CD4-positive, alpha-beta T cell treated with Interleukin-15 for 4 hours (primary cell): Measurements from ENCODE around the gene ADAMTS18.

Experiments used
- DNase-seq: peaks from one replicate; pipeline ENCODE4 v3.0.0-alpha.2; 2020; ENCODE audit warnings: low spot score

ADAMTS18 gene

DNA sequence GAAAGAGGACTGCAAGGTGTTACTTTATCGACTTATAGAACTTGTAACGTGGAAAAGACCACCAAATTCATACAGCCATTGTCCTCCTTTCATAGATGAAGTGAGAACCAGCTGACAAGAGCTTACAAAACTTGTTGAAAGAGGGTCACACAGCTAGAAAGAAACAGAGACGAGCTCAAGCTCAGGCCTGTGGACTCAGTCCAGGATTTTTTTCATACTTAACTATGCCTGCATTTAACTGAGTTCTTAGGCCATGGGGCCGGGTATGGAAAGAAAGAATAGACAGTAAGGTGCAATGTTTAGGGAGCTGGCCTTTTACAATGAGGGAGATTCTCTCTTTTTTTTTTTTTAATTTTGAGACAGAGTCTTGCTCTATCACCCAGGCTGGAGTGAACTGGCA is 106.1 kb downstream of the ADAMTS18 start:
- no peak for DNase-seq

DNA sequence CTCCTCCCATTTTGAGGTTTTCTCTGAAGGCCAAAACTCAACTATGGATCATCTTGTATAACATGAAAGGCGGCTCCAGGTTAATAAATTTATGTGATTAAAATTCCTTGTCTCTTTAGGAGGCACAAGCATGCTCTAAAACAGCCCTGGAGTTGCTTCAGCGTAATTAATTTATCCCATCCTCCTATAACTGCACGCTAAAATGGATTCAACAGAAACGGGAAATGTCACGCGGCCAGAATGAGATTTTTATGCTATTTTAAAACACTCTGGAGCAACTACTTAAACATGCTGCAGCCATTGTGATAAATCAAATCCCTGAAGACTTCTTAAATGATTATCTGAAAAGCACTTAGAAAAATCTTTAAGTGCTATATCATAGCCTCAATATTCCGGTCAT is 106.6 kb downstream of the ADAMTS18 start:
- no peak for DNase-seq

DNA sequence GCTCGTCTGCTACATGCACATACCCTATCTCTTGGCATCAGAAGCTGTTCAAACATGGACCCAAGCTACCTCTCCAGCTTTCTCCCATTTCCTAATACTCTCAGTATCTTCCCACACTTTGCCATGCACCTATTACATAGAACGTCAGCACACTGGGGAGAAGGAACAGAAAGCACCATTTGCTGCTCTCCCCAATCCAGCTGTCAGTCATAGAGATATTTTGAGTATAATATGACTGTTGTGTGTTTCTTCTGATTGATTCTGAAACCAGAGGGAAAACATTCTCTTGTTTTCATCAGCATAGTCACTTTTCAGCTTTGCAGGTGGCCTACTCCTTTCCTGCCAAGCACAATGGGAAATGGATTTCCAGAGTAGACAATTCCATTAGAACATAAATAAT is 107.1 kb downstream of the ADAMTS18 start:
- no peak for DNase-seq

DNA sequence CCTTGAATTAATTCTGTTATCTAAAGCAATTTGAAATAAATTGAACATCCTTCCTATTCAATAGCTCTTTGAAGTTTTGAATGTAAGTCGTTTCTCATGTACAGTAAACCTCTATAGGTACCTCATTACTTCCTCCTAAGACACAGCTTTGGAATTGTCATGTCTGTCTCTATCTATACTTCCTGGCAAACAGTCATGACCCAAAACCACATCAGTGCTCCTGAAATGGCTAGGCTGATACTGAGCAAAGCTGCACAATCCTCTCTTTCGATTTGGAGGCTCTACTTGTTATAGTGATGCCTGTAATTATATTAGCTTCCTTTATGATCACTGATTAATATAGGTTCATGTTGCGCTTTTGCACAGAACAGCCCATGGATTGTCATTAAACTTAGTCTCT is 110.1 kb downstream of the ADAMTS18 start:
- no peak for DNase-seq

DNA sequence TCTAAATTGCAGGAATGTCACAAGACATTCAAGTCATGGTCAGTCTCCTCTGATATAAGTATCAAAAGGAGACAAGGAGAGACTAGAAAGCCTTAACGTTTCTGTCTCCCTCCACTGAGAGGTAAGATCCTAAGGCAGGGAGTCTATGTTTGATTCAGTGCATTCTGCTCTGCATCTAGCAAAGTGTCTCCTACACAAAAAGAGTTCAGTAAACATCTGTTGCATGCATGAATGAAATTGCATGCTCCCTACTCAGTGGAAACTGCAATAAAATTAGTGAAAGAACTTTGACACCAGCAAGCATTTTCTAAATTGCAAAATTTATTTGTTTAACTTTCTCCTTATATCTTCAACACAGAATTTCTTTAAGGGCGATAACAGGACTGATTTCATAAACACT is 111.1 kb downstream of the ADAMTS18 start:
- no peak for DNase-seq

DNA sequence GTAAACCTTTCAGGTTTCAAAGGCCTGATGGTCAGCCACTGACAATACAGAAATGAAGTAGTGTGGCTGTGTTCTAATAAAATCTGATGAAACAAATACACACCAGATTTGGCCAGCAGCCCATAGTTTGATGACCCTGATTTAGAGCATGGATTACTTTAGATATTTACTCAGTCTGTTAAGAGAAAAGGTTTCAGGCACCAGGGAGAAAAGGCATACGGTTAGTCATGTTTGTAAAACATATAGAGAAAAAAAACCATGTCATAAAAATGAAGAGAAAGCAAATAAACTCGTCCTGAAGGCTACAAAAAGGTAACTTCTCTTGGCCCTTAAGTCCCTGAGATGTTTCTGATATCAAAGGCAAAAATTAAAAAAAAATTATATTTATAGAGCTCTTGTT is 112.1 kb downstream of the ADAMTS18 start:
- DNase-seq, result no peak

DNA sequence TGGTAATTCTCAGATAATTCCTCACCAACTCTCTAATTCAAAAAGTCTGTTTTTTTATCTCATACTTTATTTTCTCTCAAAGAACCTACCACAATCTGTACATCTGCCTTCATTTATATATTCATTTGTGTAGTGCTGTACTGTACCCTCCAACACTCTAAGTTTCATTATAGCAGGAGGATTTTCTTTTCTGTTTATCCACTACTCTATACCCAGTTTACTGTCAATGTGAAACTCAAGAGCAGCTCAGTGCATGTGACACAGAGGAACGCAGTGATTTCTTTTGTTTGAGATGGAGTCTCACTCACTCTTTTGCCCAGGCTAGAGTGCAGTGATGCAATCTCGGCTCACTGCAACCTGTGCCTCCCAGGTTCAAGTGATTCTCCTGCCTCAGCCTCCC is 117.8 kb downstream of the ADAMTS18 start:
- no peak for DNase-seq

DNA sequence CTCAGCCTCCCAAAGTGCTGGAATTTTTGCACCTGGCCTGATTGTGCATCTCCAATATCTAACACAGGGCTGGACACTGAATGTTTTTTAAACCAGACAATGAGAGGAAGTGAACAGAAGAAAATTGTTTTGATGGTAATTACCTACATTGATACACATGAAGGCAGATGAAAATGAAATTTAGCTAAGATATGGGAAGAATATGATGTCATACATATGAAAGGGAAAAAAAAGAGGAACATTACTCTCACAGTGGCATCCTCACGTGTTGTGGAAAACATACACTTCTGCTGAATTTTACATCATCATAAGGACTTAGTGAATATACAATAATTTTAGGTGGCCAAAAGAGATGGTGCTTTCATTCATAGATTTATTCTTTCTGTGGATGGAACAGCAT is 124.0 kb downstream of the ADAMTS18 start:
- DNase-seq, result no peak

DNA sequence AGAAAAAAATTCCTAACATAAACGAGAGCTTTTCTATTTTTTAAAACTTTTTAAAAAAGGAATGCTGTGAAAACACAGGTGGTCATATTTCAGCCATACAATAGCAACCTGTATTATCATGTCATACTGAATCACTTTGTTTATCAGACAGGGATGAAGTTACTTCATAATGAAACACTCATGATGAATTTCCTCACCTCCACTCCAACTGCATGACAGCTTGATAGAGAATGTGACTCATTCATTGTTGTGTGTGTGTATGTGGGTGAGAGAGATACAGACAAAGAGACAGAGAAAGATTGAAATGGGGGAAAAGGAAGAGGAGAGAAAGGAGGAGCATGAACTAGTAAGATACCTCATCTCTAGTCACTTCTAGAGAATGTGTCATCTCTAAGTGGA is 126.7 kb downstream of the ADAMTS18 start:
- no peak for DNase-seq

DNA sequence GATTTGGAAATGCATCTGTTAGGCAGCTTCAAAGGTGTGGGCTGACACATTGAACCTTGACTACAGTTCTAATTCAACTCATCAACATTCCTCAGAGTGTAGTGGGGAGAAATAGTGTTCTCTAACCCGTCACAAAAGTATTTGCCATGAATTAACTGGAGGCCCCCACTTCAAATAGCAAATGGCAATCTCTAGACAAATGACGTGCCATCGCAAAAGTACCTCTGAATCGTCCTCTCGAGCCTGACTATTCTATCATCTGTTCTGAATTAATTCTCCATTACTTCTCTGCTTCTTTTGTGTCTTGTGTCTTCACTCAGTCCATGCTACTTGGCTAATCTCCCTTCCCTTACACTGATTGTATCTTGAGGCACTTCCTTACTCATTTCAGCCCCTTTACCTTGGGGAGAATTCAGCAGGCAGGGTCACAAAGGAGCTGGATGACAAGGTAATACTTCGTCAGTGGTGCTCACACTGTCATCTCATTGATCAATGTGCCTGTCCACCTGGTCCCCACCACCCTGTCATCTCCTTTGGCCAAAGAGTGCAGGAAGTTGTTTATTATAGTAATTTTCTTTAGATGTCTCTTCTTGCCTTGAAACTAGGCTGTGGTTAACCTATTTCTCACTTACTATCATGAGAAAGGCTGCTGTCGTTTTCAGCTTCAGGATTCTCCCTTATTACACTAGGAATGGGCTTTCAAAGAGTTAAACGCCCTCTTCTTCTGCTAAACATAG is 127.2 kb downstream of the ADAMTS18 start:
- DNase-seq, result no peak

DNA sequence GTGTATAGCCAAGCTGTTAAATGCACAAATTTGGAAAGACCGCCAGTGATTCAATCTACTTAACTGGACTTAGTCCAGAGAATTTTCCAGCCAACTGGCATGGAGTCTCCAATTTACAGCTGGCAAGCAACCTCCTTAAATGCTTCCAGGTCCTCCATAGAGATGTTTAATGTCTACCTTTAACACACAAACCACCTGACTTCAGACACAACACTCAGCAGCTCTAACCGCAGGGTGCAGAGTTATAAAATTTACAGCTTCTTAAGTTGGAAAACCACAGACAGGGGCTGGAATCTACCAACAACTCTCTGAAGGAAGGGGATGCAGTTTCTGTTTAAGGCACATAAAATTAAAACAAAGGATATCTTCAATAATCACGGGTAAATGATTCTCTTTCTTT is 128.8 kb downstream of the ADAMTS18 start:
- no peak for DNase-seq

DNA sequence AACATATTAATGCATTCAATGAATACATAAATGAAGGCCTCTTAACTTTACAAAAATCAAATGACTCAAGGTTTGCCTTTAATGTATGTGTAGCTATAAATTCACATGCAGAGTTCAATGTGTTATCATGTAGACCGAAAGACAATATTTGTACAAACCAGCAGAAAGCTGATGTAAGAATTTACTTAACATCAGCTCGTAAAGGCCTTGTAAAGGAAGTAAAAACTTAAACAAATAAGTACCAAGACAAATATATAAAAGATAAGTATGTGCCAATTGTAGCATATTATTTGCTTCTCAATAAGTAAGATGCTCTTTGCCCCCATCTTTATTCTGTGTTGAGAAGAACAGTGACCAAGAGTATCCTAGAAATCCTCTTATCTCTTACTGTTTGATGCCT is 130.0 kb downstream of the ADAMTS18 start:
- DNase-seq, result no peak

DNA sequence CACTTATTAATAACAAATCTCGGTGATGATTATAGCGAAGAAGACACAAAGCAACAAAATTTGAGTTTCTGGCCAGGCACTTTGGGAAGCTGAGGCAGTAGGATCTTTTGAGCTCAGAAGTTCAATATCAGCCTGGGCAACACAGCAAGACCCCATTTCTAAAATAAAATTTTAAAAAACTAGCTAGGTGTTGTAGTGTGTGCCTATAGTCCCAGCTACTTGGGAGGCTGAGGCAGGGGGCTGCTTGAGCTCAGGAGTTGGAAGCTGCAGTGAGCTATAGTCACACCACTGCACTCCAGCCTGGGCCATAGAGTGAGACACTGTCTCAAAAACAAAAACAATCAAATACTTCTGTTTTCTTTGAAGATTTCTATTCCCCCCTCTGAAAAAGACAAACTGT is 130.7 kb downstream of the ADAMTS18 start:
- DNase-seq, result no peak

DNA sequence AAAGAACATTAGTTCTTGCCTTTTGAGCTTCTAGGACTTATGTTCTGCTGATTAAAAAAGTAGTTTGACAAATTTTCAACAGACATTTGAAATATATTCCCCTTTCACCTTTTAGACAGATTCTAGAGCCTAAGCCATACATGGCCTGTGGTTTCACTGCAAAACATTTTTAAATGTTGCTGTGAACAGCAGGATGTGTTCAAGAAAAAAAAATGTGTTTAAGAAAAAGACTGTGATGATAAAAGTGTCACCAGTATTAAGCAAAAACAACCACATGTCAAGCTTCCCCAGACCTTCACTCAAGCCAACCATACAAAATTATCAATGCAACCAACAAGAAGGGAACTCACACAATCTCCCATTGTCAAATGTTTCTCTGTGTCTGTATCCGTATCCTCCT is 132.2 kb downstream of the ADAMTS18 start:
- DNase-seq, result no peak

DNA sequence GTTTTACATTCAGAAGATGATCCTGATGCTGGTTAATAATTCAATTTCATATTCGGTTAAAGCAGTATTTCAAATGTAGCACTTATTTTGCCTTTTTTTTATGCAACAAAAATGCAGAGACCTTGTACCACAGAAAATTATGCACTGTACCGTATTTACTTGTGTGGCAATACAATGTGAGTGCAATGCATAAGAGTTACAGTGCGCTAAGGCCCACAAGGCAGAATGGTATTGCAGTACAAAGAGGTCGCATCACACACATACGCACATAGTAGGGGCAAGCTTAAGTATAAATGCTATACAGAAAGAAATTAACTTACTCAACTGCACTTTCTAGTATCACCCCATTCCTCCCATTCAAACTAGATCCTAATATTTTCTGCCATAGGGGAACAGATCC is 132.6 kb downstream of the ADAMTS18 start:
- no peak for DNase-seq

DNA sequence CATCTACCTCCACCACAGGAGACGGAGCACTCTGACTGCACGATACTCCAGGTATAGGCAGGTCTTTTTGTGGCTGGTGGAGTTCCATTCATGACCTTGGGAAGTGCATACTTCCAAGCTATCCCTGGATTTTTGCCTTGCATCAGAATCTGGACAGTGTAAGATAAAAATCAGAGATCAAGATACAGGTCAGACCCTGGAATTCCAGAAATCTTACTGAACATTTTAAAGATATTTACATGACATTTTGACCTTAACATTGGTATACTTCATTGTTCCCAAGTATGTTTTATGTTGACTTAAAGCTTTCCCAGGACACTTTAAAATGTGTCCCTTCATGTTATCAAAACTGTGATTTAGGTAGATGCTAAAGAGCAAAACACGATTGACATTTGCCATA is 134.6 kb downstream of the ADAMTS18 start:
- no peak for DNase-seq

DNA sequence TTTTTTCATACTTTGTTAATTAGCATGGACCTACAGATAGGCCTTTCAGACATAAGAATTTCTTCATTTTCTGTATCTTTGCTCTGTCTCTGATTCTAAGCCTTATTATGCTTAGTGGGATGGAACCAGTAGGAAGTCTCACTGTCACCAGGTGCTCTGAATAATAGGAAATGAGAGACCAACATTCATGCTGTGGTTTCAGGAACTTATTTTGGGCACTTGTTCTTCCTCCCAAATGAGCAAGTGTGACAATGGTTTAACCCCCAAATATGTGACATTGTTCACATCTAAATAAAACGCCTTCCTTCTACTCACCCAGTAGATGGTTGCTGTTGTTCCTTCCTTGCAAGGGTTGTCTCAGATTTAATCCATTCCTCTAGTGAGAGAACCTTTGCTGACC is 135.4 kb downstream of the ADAMTS18 start:
- no peak for DNase-seq

DNA sequence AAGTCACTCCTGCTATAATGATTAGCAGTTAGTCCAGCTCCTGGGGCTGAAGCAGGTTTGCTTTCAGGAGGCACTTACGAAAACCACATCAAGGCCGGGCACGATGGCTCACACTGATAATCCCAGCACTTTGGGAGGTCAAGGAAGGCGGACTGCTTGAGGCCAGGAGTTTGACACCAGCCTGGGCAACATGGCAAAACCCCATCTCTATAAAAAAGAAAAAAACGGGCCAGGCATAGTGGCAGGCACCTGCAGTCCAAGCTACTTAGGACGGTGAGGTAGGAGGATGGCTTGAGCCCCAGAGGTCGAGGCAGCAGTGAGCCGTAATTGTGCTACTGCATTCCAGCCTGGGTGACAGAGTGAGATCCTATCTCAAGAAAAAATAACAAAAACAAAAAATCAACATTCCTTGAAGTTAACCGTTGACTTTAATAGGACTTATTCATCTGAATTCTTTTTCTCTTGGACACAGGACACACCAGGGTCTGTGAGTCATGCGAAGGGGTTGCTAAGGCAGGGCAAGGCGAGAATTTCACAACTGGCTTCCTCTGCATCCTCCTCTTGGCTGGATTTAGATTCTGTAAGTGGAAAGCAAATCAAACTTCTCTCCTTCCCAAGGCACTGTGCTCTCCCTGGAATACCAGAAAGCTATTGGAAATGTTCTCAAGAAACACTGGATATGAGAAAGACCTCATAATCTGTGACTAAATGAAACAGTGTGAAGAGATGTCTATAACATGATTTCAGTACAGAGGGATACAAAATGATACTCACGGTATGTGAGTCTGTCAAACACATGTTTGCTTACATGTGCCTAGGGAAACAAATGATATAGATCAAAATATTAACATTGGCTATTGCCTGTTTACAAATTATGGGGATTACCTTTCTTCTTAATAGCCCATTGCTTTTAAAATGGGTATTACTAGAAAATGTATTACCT is 136.1 kb downstream of the ADAMTS18 start:
- no peak for DNase-seq

DNA sequence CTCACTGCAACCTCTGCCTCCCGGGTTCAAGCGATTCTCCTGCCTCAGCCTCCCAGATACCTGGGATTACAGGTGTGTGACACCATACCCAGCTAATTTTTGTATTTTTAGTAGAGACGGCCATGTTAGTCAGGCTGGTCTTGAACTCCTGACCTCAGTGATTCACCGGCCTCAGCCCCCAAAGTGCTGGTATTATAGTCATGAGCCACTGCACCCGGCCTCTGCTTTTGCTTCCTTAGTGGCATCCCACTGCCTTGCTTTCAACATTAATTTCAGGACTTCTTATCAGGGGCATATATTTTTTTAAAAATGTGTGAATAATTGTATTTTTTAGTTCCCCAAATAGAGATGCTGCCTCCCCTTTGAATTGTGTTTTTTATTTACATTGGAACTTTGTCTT is 136.8 kb downstream of the ADAMTS18 start:
- DNase-seq, result no peak

DNA sequence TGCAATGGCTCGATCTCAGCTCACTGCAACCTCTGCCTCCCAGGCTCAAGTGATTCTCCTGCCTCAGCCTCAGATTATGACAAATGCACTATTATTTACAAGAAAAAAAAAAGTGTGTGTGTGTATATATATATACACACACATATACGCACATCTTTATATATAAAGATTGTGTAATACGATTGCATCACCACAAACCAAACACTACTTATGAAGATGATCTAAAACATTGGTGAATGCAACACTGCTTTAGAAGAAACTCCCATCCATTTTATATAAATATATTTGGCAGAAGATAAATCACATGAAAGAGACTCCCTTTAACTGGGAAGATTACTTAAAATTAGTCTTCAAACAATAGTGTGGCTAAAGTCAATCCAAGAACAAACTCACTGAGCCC is 138.9 kb downstream of the ADAMTS18 start:
- no peak for DNase-seq

DNA sequence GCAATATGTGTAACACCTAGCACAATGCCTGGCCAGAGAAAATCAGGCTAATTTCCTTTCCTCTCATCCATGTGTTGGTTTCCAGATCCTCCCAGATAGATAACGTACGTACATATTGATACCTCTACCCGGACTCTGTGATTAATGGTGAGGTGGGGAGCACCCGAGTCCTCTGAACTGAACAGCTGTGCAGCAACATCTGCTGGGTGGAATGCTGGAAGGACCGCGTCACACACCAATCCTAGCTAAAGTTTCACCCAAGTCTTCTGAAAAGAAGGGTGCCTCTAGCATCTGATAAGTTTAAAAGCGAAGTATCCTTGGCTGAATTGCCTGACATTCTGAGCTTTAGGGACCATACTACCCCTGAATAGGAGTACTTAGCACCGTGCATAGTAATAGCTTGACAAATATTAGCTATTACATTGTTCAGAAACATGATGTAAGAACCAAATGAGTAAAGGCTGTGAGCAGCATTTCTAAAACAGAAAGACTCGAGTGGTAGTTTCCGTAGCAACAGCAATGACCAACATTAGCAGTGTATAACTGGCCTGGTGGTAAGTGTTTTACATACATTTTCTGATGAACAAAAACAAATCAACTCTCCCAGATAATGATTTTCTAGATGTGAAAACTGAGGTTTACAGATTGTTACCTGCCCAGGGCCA is 144.3 kb downstream of the ADAMTS18 start:
- no peak for DNase-seq

DNA sequence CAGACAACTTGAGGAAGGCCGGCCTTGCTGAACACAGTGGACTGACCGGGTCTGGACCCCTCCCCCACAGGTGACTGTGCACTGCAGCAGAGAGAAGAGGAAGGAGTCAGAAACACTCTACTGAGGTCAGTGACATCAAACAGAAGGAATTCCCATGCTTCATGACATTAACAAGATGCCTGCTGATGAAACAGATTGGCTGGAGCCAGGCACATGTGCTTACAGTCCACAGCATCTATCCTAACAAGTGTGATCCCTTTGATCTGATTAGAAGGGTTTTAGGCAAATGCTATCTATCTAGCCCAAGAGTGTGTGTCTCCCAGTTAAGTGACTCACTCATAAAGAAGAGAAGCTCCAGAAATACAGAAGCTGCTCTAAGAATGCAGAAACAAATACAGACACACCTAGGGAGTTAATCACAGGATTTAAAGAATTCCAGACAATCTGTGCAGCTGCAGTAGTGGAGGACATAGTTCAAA is 145.5 kb downstream of the ADAMTS18 start:
- DNase-seq, result no peak

DNA sequence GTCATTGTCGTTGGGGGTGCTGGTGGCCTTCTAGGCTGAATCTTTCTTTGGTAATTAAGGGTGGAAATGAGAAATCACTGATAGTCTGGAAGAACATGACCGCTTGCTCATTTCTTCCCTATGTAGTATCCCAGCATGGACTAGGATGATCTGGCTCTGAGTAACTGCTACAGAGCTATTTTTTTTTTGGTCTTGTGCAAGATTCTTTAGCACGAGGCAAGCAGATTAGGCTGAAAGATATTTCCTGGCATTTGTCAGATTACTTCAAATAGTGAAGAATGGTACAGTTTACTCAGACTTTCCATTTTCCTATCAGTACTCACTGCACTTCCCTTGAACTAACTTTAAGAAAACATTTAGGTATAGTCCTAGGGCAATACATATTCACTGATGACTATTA is 146.6 kb downstream of the ADAMTS18 start:
- DNase-seq, result no peak
